C4-2B (cell line): ENCODE measurements around the gene EVA1A.

Source experiments
- CTCF ChIP-seq: fragments of 450-650 bp; conservative IDR thresholded peaks from 2 replicates; pipeline ENCODE4 v1.5.1; 2017; ENCODE audit warnings: mild to moderate bottlenecking
- ZFX ChIP-seq: fragments of 450-650 bp; IDR thresholded peaks from 2 replicates; pipeline ENCODE4 v1.6.1; 2017

GRCh38 chr2:75570024-75570947, 9.5 kb upstream of the EVA1A start:
- no peak for TF ChIP-seq CTCF
- TF ChIP-seq ZFX = no peak
